HFF-Myc (cell line): ENCODE data around the gene LPIN2.

Experiments
- DNase-seq: peaks from one replicate; pipeline ENCODE4 v3.0.0-alpha.2; 2011; ENCODE audit warnings: low read depth; ENCODE audit errors: extremely low read depth
- H3K4me3 ChIP-seq: replicated peaks from 2 replicates; pipeline ENCODE4 v1.5.1; 2011; ENCODE audit warnings: low read depth, mild to moderate bottlenecking, control low read depth, low read length
- CTCF ChIP-seq: IDR thresholded peaks from 2 replicates; pipeline ENCODE4 v1.5.1; 2012; ENCODE audit warnings: mild to moderate bottlenecking, low read depth, low read length, control low read depth; ENCODE audit errors: missing control alignments

The LPIN2 gene

GRCh38 chr18:3057526-3057925, 44.6 kb upstream of the LPIN2 start:
- DNase-seq: no peak
- no peak overlapping the region for H3K4me3 ChIP-seq
- TF ChIP-seq CTCF: no peak

- no peak overlapping the region for H3K4me3 ChIP-seq
- no peak for TF ChIP-seq CTCF
- DNase-seq: no peak
These were observed 43.4 kb upstream of the LPIN2 start for GRCh38 chr18:3056311-3056710.

GRCh38 chr18:3055816-3056215, 42.9 kb upstream of the LPIN2 start:
- TF ChIP-seq CTCF: no peak
- no peak for DNase-seq
- no peak overlapping the region for H3K4me3 ChIP-seq

GRCh38 chr18:3055186-3055728, 42.3 kb upstream of the LPIN2 start:
- no peak for DNase-seq
- H3K4me3 ChIP-seq: no peak overlapping the region
- no peak for TF ChIP-seq CTCF

GRCh38 chr18:3054780-3055179, 41.8 kb upstream of the LPIN2 start:
- TF ChIP-seq CTCF: no peak
- no peak overlapping the region for H3K4me3 ChIP-seq
- no peak for DNase-seq

- no peak for DNase-seq
- no peak for TF ChIP-seq CTCF
- no peak overlapping the region for H3K4me3 ChIP-seq
These were observed 41.3 kb upstream of the LPIN2 start for GRCh38 chr18:3054214-3054613.

GRCh38 chr18:3053081-3053480, 40.1 kb upstream of the LPIN2 start:
- no peak for DNase-seq
- H3K4me3 ChIP-seq: no peak overlapping the region
- no peak for TF ChIP-seq CTCF
